Measurements from ENCODE around the gene GULP1.

DNA sequence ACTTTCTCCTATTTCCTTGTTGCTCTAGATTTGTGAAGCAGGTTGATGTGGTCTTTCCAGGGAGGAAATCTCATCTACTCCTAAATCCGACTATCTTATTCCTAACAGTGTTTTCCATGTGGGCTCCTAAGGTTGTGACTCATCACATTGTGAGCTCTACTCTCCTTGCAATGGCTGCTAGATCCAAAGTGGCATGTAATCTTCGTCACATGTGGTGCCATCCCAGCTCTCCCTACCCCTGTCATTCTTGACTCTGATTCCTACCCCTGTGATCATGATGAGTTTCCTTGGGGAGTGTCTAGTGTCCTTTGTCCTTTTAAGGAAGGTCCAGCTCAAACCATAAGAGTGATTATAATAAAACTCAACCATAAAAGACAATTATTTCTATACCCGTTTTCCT is 47.3 kb upstream of the GULP1 start:
- TF ChIP-seq, protein P1, sequence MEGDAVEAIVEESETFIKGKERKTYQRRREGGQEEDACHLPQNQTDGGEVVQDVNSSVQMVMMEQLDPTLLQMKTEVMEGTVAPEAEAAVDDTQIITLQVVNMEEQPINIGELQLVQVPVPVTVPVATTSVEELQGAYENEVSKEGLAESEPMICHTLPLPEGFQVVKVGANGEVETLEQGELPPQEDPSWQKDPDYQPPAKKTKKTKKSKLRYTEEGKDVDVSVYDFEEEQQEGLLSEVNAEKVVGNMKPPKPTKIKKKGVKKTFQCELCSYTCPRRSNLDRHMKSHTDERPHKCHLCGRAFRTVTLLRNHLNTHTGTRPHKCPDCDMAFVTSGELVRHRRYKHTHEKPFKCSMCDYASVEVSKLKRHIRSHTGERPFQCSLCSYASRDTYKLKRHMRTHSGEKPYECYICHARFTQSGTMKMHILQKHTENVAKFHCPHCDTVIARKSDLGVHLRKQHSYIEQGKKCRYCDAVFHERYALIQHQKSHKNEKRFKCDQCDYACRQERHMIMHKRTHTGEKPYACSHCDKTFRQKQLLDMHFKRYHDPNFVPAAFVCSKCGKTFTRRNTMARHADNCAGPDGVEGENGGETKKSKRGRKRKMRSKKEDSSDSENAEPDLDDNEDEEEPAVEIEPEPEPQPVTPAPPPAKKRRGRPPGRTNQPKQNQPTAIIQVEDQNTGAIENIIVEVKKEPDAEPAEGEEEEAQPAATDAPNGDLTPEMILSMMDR (IDR thresholded peaks at IDR 0.05; ENCODE audit: insufficient read depth, low read depth, low read length): no peak
- no peak for TF ChIP-seq EZH2 (IDR thresholded peaks at IDR 0.05; ENCODE audit: insufficient read depth, low read length)

Data from astrocyte (in vitro differentiated cells and primary cell).